ENCODE results near the gene MACROD2.
"Not testable (repeated sequence)": the region's sequence is repeated elsewhere in the genome, so short reads cannot be mapped to it uniquely, and the experiment has no call there.

MACROD2 gene

GRCh38 chr20:13995086-13995665, at the start of gene MACROD2:
Gene MACROD2 (plus strand): TSS chr20:13995516.
- peak; percentile 100 for DNase-seq

GRCh38 chr20:13947719-13948118, 47.6 kb upstream of the MACROD2 start:
- no peak for DNase-seq

DNA sequence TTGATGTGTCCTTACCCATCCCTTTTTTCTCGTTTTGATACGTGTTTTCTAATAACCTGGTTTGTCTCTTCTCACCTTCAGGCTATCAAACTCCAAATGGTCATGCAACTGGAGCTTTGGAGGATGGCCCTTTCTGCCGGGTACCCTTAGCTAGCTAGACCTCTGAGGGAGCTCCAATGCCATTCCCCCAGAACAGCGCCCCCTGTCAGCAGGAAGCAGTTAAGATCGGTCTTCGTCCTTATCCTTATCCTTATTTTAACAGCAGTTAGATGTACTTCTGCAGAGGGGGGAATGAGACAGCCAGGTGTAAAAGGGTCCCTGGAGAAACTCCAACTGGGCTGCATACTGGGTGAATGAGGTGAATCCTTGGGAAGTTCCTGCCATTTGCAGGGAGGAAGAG, 42.1 kb upstream of the MACROD2 start:
- DNase-seq = no peak

GRCh38 chr20:13960119-13960518, 35.2 kb upstream of the MACROD2 start:
- no peak for DNase-seq

- no peak for DNase-seq
These were observed 34.8 kb upstream of the MACROD2 start for GRCh38 chr20:13960525-13960924.

DNA sequence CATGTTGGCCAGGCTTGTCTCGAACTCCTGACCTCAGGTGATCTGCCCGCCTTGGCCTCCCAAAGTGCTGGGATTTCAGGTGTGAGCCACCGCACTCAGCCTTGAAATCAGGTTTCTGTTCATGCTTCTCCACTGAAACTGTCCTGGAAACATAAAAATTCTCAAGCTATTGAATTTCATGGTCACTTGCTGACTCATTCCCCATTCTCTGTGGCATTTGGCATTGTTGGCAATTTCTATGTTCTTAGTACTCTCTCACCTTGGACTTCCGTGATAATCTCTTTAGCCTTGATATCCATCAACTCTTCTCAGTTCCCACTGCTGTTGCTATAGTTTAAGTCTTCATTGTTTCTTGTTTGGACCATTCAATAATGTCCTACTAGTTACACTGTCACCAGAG, 11.1 kb upstream of the MACROD2 start:
- DNase-seq = no peak

DNA sequence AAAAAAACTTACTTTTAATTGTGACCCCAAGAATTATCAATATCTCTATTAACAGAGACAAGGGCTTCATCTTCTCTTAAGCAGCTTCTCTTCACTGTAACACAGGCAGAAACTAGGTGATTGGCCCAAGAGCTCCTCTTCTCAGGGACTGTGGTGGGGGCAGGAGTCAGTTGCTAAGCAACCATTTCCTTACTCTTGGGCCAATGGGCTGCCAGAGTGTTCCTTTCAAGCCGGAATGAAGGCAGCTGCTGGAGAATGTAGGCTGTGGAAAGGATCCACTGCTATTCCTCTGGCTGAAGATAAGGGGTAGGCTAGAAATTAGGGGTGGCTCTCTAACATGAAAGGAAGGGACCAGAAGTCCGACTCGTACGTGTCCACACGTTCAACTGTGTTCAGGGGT, 4.9 kb upstream of the MACROD2 start, which contains the start of gene SEL1L2:
Gene SEL1L2 (minus strand): TSS at position 150 of the 400 bp plus-strand sequence. CDS start 80 bp downstream, at position 70.
- DNase-seq = peak; percentile 5

GRCh38 chr20:13991311-13991710, 4.0 kb upstream of the MACROD2 start:
- DNase-seq = no peak

- DNase-seq = not testable (repeated sequence)
These were observed 3.4 kb upstream of the MACROD2 start for GRCh38 chr20:13991955-13992354.

GRCh38 chr20:13995841-13996240, 525 bp downstream of the MACROD2 start:
- DNase-seq = peak; percentile 67

DNA sequence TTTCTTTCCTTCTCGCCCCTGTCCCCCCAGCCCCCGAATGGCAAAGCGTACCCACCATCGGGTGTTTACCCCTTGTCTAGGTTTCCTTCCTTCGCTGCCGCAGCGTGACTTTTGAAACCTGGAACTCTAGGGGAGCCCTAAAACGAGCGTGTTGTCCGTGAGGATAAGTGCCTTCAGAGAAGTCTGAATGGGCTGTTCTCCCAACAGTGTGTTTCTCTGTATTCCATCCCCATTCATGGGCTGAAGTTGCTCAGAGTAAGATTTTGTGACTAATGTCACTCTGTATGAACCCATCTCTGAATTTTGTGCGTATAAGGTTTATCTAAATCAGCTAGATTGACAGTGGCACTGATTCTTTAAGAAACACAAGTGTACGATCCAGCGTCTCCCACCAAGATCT, 949 bp downstream of the MACROD2 start:
- no peak for DNase-seq

GRCh38 chr20:14000917-14001316, 5.6 kb downstream of the MACROD2 start:
- DNase-seq = no peak

GRCh38 chr20:14005996-14006395, 10.7 kb downstream of the MACROD2 start:
- DNase-seq = no peak

- DNase-seq = no peak
These were observed 13.9 kb downstream of the MACROD2 start for GRCh38 chr20:14009208-14009607.

DNA sequence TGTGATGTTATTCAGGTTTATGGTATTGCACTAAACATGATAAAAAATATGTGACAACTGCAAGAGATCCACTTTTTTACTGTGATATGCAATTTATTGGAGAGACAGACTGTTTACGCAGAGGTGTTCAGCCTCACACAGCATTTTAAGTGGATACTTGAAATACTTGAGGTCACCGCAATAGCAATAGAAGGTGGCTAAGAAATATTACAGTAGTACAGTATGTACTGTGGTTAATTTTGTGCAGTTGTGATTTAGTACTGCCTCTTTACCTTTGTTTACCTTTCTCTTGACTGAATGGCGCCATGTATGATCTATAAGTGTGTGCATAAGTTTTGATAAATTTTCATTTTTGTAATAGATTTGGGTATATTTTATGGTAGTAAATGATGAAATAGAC, 17.4 kb downstream of the MACROD2 start:
- DNase-seq = peak; percentile 3

- DNase-seq = no peak
These were observed 35.7 kb downstream of the MACROD2 start for GRCh38 chr20:14030991-14031390.

DNA sequence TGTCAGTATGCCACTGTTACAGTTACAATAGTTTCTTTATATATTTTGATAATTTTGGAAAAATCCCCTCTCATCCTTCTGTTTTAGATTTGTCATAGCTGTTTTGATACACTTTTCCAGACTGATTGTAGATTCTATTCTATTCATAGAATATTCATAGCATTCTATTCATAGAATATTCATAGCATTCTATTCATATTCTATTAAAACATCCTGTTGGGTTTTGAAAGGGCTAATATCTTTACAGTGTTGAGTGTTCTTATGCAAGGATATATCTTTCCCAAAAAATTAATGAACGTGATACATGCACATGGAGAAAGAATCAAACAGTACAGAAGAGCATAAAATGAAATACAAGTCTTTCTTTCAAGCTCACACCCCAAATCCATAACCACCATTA, 38.0 kb downstream of the MACROD2 start:
- no peak for DNase-seq

GRCh38 chr20:14036567-14036966, 41.3 kb downstream of the MACROD2 start:
- no peak for DNase-seq

GRCh38 chr20:14044712-14045276, 49.5 kb downstream of the MACROD2 start:
- DNase-seq = not testable (repeated sequence)

DNA sequence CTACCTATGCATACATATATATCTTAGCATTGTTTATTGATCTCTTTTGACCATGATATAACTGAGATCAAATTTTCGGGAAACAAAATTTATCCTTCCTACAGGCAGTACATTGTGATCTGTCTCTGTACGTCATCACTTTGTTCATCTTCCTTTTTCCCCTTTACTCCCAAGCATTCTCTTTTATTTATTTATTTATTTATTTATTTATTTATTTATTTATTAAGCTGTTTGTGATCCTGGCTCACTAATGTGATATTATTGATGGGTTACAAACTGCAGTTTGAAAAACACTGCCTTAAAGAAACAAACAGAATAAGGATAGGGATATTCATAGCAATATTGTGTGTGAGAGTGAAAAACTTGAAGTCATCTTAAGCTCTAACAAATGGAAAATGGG, 51.2 kb downstream of the MACROD2 start:
- DNase-seq = no peak

DNA sequence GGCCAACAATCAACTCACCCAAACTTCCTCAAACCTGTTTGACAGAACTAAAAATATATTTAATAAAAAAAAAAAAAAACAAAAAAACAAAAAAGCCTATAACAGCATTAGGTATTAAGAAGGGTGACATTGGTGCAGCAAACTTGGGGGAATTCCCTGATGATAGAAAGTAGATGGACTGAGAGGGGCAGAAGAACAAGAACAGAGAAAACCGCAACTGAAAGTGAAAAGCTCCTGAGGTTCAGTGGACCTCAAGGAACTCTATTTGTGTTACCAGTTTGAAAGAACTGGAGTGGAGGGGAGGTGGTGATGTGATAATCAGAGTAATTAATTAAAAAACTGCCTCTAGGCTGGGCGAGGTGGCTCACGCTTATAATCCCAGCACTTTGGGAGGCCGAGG, 53.8 kb downstream of the MACROD2 start:
- no peak for DNase-seq

GRCh38 chr20:14051454-14051853, 56.1 kb downstream of the MACROD2 start:
- DNase-seq = no peak

- peak; percentile 40 for DNase-seq
These were observed 59.9 kb downstream of the MACROD2 start for GRCh38 chr20:14055127-14055742.

DNA sequence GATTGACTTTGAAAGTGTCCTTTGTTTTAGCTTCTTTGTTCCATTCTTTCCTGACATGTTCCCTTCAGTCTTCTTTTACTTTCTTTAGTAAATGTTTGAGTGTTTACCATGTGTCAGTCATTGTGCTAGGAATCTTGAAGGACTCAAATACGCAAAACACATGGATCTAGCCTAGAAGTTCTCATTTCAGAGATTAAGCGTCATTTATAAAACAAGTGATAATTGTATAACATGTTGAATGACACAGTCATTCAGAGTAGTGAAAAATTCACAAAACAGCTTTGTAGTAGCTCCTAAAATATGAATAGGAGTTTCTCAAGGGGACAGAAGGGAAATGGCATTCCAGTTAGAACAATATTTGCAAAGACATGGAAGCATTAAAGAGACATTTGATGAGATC, 66.9 kb downstream of the MACROD2 start:
- no peak for DNase-seq

GRCh38 chr20:14062786-14063185, 67.5 kb downstream of the MACROD2 start:
- no peak for DNase-seq

Measured in NCI-H2029 (cell line).